Neural cell (in vitro differentiated cells): ENCODE results near the gene GOLGA3. TPM values are rescaled to one million over a fixed set of nuclear protein-coding genes. Genes with fewer than 3 reads are reported as not detected.

ENCODE experiments used
- H2AFZ ChIP-seq: fragments of 200-600, 300-800 bp; sonication (generic), shearing (Covaris generic); 2 replicates; pipeline ENCODE4 v1.6.0; 2014; ENCODE audit warnings: low read depth, mild to moderate bottlenecking, antibody characterized with exemption, low read length, moderate library complexity
- H3F3A ChIP-seq: fragments of 200-600 bp; shearing (Covaris generic); 2 replicates; pipeline ENCODE4 v1.6.1; 2016; ENCODE audit warnings: mild to moderate bottlenecking, moderate library complexity, mixed read lengths, antibody characterized with exemption, low read length; ENCODE audit not compliant: insufficient read depth, poor library complexity, severe bottlenecking
- H3K27ac ChIP-seq: fragments of 200-600, 300-800 bp; sonication (generic), shearing (Covaris generic); 2 replicates; pipeline ENCODE4 v1.5.1; 2014; ENCODE audit warnings: mild to moderate bottlenecking, low read length, moderate library complexity
- H3K27me3 ChIP-seq: fragments of 300-800, 200-600 bp; sonication (generic), shearing (Covaris generic); 2 replicates; pipeline ENCODE4 v1.6.0; 2014; ENCODE audit warnings: mild to moderate bottlenecking, low read depth, low read length, moderate library complexity; ENCODE audit not compliant: insufficient read depth
- H3K36me3 ChIP-seq: fragments of 300-800, 200-600 bp; sonication (generic), shearing (Covaris generic); 2 replicates; pipeline ENCODE4 v1.5.1; 2014; ENCODE audit warnings: mild to moderate bottlenecking, antibody characterized with exemption, low read length, moderate library complexity; ENCODE audit not compliant: insufficient read depth
- H3K4me2 ChIP-seq: fragments of 300-800, 200-600 bp; sonication (generic), shearing (Covaris generic); 2 replicates; pipeline ENCODE4 v1.6.0; 2014; ENCODE audit warnings: mild to moderate bottlenecking, low read length
- H3K4me3 ChIP-seq: fragments of 300-800, 200-600 bp; sonication (generic), shearing (Covaris generic); 2 replicates; pipeline ENCODE4 v1.5.1; 2014; ENCODE audit warnings: mild to moderate bottlenecking, low read length, moderate library complexity
- H3K79me2 ChIP-seq: fragments of 200-600 bp; shearing (Covaris generic); replicated peaks from 2 replicates; pipeline ENCODE4 v1.6.0; 2014; ENCODE audit warnings: mild to moderate bottlenecking, low read length, moderate library complexity; ENCODE audit not compliant: insufficient read depth
- H3K9ac ChIP-seq: fragments of 300-800, 200-600 bp; sonication (generic), shearing (Covaris generic); 2 replicates; pipeline ENCODE4 v1.6.1; 2016; ENCODE audit warnings: mild to moderate bottlenecking, low read length, mixed read lengths
- H3K9me2 ChIP-seq: fragments of 200-600 bp; shearing (Covaris generic); 2 replicates; pipeline ENCODE4 v1.6.1; 2016; ENCODE audit warnings: mild to moderate bottlenecking, low read length, mixed read lengths; ENCODE audit not compliant: insufficient read depth
- H3K9me3 ChIP-seq: fragments of 200-600, 300-800 bp; sonication (generic), shearing (Covaris generic); 2 replicates; pipeline ENCODE4 v1.6.1; 2016; ENCODE audit warnings: mild to moderate bottlenecking, mixed run types, low read length, moderate library complexity, mixed read lengths
- H4K20me1 ChIP-seq: fragments of 200-600 bp; shearing (Covaris generic); 2 replicates; pipeline ENCODE4 v1.6.1; 2016; ENCODE audit warnings: mild to moderate bottlenecking, mixed run types; ENCODE audit not compliant: insufficient read depth
- CTCF ChIP-seq: fragments of 450-650 bp; IDR thresholded peaks from 2 replicates; pipeline ENCODE4 v1.5.1; 2014; ENCODE audit warnings: antibody characterized with exemption, mild to moderate bottlenecking, moderate library complexity; ENCODE audit not compliant: poor library complexity, severe bottlenecking
- EP300 ChIP-seq: fragments of 450-650 bp; conservative IDR thresholded peaks from 2 replicates; pipeline ENCODE4 v1.6.1; 2014; ENCODE audit warnings: antibody characterized with exemption, mild to moderate bottlenecking, moderate library complexity; ENCODE audit not compliant: poor library complexity, severe bottlenecking
- EZH2 ChIP-seq: fragments of 200-600, 300-800 bp; shearing (Covaris generic), sonication (generic); IDR thresholded peaks from 2 replicates; pipeline ENCODE4 v1.6.1; 2014; ENCODE audit warnings: antibody characterized with exemption, low read length, borderline replicate concordance, mild to moderate bottlenecking; ENCODE audit not compliant: insufficient read depth, poor library complexity, severe bottlenecking
- MXI1 ChIP-seq: fragments of 450-650 bp; conservative IDR thresholded peaks from 2 replicates; pipeline ENCODE4 v1.6.1; 2014; ENCODE audit warnings: antibody characterized with exemption, mild to moderate bottlenecking; ENCODE audit not compliant: poor library complexity, severe bottlenecking
- POLR2AphosphoS5 ChIP-seq: IDR thresholded peaks from 2 replicates; pipeline ENCODE4 v1.6.1; 2012
- RAD21 ChIP-seq: fragments of 450-650 bp; conservative IDR thresholded peaks from 2 replicates; pipeline ENCODE4 v1.6.1; 2014; ENCODE audit warnings: antibody characterized with exemption, mild to moderate bottlenecking, moderate library complexity
- REST ChIP-seq: IDR thresholded peaks from 2 replicates; pipeline ENCODE4 v1.6.1; 2012; ENCODE audit warnings: borderline replicate concordance
- SMC3 ChIP-seq: fragments of 450-650 bp; conservative IDR thresholded peaks from 2 replicates; pipeline ENCODE4 v1.6.1; 2014; ENCODE audit warnings: antibody characterized with exemption, mild to moderate bottlenecking, moderate library complexity; ENCODE audit not compliant: poor library complexity
- TAF1 ChIP-seq: IDR thresholded peaks from 2 replicates; pipeline ENCODE4 v1.6.1; 2012; ENCODE audit warnings: low read depth
- polyA plus RNA-seq: library from polyadenylated mRNA; depleted of rRNA; stranded (reverse); fragments of >200 nt; gene quantifications from 2 replicates; pipeline ENCODE4 v1.2.3, GENCODE V29; 2014
- small RNA-seq, 3 experiments: library from RNA; depleted of rRNA; stranded (forward); fragments of <200 nt; gene quantifications; one replicate each; pipeline ENCODE3, GENCODE V24; 2012

GOLGA3 gene
- polyA plus RNA-seq, 1 donor from 2014 or later: 16.7 TPM

GRCh38 chr12:132719954-132720324 lies 108.7 kb downstream of the GOLGA3 start:
- H3K27ac ChIP-seq: no peak overlapping the region
- no peaks in the 10 kb centered on the region for H3K9me2 ChIP-seq
- no peaks in the 10 kb centered on the region for H3F3A ChIP-seq
- no peaks in the 10 kb centered on the region for H3K27me3 ChIP-seq
- no peak overlapping the region for H3K4me3 ChIP-seq
- no peak overlapping the region for H3K4me2 ChIP-seq
- H2AFZ ChIP-seq: no peak overlapping the region
- no peaks in the 10 kb centered on the region for H4K20me1 ChIP-seq
- no peaks in the 10 kb centered on the region for H3K79me2 ChIP-seq
- no peak overlapping the region for H3K9ac ChIP-seq
- no peaks in the 10 kb centered on the region for H3K9me3 ChIP-seq
- H3K36me3 ChIP-seq: no peaks in the 10 kb centered on the region
- TF ChIP-seq CTCF (no peak), TAF1 (no peak), REST (no peak), EP300 (no peak), RAD21 (no peak), MXI1 (no peak), SMC3 (no peak), EZH2 (no peak), POLR2AphosphoS5 (no peak)

- TF ChIP-seq RAD21: no peak
Observed at GRCh38 chr12:132719141-132719953, 109.3 kb downstream of the GOLGA3 start.

More at GRCh38 chr12:132719141-132719953, 109.3 kb downstream of the GOLGA3 start:
- Histone ChIP-seq H4K20me1 (no peaks in the 10 kb centered on the region), H3K36me3 (no peaks in the 10 kb centered on the region), H3F3A (no peaks in the 10 kb centered on the region), H3K9ac (no peak overlapping the region), H3K9me2 (no peaks in the 10 kb centered on the region), H3K4me2 (no peak overlapping the region), H2AFZ (no peak overlapping the region), H3K79me2 (no peaks in the 10 kb centered on the region), H3K27ac (no peak overlapping the region), H3K4me3 (no peak overlapping the region), H3K27me3 (no peaks in the 10 kb centered on the region), H3K9me3 (no peaks in the 10 kb centered on the region)

Small RNA genes within 50 kb of the gene (small RNA-seq; reads per million reads assigned to genes)
- 0 to 0.33 (median 0) reads per million in 3 experiments for gene RNA5SP379

Other genes starting within 250 kb of the GOLGA3 start
- not detected in 2 replicates for gene LRCOL1, start 218.3 kb downstream of the GOLGA3 start, polyA plus RNA-seq
- gene P2RX2, start 210.1 kb downstream of the GOLGA3 start, polyA plus RNA-seq: not detected in 2 replicates
- 8.5 and 25.6 TPM in 2 replicates for gene POLE, start 141.5 kb downstream of the GOLGA3 start, polyA plus RNA-seq
- gene PXMP2, start 141.3 kb downstream of the GOLGA3 start, polyA plus RNA-seq: 94.4 and 95.8 TPM in 2 replicates
- 32.5 and 46.8 TPM in 2 replicates for gene PGAM5, start 118.0 kb downstream of the GOLGA3 start, polyA plus RNA-seq
- 69.9 and 72.3 TPM in 2 replicates for gene ANKLE2, start 67.0 kb downstream of the GOLGA3 start, polyA plus RNA-seq
- 88.4 and 89.3 TPM in 2 replicates for gene CHFR, start 58.7 kb upstream of the GOLGA3 start, polyA plus RNA-seq
- gene ZNF605, start 127.4 kb upstream of the GOLGA3 start, polyA plus RNA-seq: 18.6 and 22.6 TPM in 2 replicates
- gene ZNF26, start 157.5 kb upstream of the GOLGA3 start, polyA plus RNA-seq: 25.8 and 26.6 TPM in 2 replicates
- gene ZNF84, start 208.6 kb upstream of the GOLGA3 start, polyA plus RNA-seq: 158 and 191 TPM in 2 replicates